Measurements from ENCODE around the gene C12orf75.

C12orf75 gene

DNA sequence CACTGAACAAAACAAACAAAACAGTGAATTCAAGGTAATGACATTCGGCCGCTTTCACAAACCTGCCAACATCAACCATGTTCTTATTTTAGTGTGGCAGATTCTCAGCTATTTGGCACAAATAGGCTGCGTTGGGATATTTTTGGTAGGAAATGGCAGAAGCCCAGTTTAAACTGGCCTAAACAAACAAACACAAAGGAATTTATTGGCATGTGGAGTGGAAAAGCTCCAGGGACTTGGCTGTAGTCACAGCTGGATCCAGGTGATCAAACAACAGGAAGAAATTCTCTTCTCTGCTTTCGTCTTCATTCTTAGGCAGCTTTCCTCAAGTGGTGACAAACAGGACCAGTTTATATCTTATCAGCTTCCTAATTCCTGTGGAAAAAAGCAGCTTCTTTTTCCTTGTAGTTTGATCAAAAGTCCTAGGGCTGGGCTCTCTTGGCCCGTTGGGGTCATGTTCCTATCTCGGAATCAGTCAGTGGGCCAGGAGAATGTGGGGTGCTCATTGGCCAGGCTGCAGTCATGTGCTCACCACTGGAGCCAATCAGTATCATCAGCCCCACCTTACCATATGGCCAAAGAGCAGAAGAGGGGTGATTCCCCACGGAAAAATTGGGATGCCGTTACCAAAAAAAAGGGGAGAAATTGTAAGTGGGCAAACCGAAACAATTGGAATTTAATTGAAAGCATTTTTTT is 22.6 kb downstream of the C12orf75 start:
- TF ChIP-seq FOXA1 (IDR thresholded peaks at IDR 0.05) (no peak), LEF1 (IDR thresholded peaks at IDR 0.05; ENCODE audit: borderline replicate concordance) (no peak), ELF4 (IDR thresholded peaks at IDR 0.05) (no peak), TARDBP (IDR thresholded peaks at IDR 0.05) (no peak), SUZ12 (IDR thresholded peaks at IDR 0.05) (no peak), FOXK2 (IDR thresholded peaks at IDR 0.05) (no peak)
- DNase-seq (ENCODE audit: extremely low spot score), result no peak
- ChIA-PET POLR2A (interaction anchor here (1.0 kb wide), 1 partner anchor 23 kb away, joined by 3 read pairs; the partner anchor contains the start of gene C12orf75), CTCF (no interaction called here)

DNA sequence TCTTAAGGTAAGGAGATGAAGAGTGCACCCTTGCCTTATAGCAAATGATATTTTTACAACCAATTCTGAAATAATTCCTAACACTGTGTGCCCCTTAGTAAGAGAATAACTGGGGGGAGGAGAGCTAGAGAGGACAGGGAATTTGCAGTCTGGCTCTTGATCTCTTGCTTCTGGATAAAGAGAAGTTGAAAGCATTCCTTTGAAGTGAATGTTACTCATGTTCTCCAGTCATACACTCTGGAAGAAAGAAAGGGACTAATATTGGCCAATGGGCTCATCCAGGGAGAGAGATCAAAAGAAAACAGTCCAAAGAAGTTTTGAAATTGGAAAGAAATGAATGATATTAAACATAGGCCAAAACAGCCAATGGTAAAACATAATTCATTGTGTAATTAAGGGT is 25.3 kb downstream of the C12orf75 start:
- POLR2A ChIA-PET, result no interaction called here
- CTCF ChIA-PET, result no interaction called here
- TF ChIP-seq FOXK2 (IDR thresholded peaks at IDR 0.05) (no peak), FOXA1 (IDR thresholded peaks at IDR 0.05) (no peak), L3MBTL2 (conservative IDR thresholded peaks at IDR 0.05) (no peak), NFRKB (IDR thresholded peaks at IDR 0.05) (no peak), HDGF (IDR thresholded peaks at IDR 0.05; ENCODE audit: borderline replicate concordance) (no peak), SUZ12 (IDR thresholded peaks at IDR 0.05) (no peak), ELF4 (IDR thresholded peaks at IDR 0.05) (no peak), CTBP1 (IDR thresholded peaks at IDR 0.05; ENCODE audit: borderline replicate concordance) (no peak), TARDBP (IDR thresholded peaks at IDR 0.05) (no peak)
- TF ChIP-seq, protein P1, sequence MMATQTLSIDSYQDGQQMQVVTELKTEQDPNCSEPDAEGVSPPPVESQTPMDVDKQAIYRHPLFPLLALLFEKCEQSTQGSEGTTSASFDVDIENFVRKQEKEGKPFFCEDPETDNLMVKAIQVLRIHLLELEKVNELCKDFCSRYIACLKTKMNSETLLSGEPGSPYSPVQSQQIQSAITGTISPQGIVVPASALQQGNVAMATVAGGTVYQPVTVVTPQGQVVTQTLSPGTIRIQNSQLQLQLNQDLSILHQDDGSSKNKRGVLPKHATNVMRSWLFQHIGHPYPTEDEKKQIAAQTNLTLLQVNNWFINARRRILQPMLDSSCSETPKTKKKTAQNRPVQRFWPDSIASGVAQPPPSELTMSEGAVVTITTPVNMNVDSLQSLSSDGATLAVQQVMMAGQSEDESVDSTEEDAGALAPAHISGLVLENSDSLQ (IDR thresholded peaks at IDR 0.05), result no peak
- DNase-seq (ENCODE audit: extremely low spot score), result no peak

DNA sequence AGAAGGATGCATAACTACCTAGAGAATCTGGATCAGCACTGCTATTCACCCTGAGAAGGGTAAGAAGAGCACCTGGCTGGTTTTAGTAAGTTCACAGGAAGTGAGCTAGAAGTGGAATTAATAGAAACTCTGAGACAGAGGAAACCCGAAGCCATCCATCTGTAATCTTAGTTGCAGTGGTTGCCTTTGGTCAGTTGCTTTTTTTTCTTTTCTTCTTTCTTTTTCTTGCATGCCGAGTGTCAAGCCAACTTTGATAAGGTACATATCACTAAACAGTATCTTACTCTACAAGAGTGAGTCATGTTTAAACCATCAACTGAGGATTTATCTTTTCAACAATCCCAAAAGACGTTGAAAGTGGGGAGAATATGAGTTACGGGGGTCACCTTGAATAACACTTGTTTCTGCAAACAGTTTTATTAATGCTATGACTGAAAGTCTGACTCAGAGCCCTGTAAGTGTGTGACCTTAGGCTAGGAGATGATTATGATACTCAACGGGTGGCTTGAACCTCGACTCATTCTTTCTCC is 26.7 kb downstream of the C12orf75 start:
- no peak for DNase-seq (ENCODE audit: extremely low spot score)
- CTCF ChIA-PET, result no interaction called here
- TF ChIP-seq CTBP1 (IDR thresholded peaks at IDR 0.05; ENCODE audit: borderline replicate concordance), result no peak
- TF ChIP-seq L3MBTL2 (conservative IDR thresholded peaks at IDR 0.05), result no peak
- TF ChIP-seq ZNF384 (IDR thresholded peaks at IDR 0.05), result no peak
- TF ChIP-seq FOXK2 (IDR thresholded peaks at IDR 0.05), result no peak
- TF ChIP-seq FOXM1 (IDR thresholded peaks at IDR 0.05; ENCODE audit: borderline replicate concordance), result no peak
- TF ChIP-seq, protein P1 (IDR thresholded peaks at IDR 0.05), result no peak
- no peak for TF ChIP-seq HDGF (IDR thresholded peaks at IDR 0.05; ENCODE audit: borderline replicate concordance)
- TF ChIP-seq NFRKB (IDR thresholded peaks at IDR 0.05), result no peak
- no peak for TF ChIP-seq BHLHE40 (IDR thresholded peaks at IDR 0.05; ENCODE audit: borderline replicate concordance)
- no peak for TF ChIP-seq ELF4 (IDR thresholded peaks at IDR 0.05)
- no peak for TF ChIP-seq ARNT (IDR thresholded peaks at IDR 0.05)
- TF ChIP-seq LEF1 (IDR thresholded peaks at IDR 0.05; ENCODE audit: borderline replicate concordance), result no peak
- no peak for TF ChIP-seq SUZ12 (IDR thresholded peaks at IDR 0.05)
- no peak for TF ChIP-seq TARDBP (IDR thresholded peaks at IDR 0.05)
- TF ChIP-seq FOXA1 (IDR thresholded peaks at IDR 0.05), result no peak
- no peak for TF ChIP-seq SP1 (IDR thresholded peaks at IDR 0.05)
- POLR2A ChIA-PET, result no interaction called here

DNA sequence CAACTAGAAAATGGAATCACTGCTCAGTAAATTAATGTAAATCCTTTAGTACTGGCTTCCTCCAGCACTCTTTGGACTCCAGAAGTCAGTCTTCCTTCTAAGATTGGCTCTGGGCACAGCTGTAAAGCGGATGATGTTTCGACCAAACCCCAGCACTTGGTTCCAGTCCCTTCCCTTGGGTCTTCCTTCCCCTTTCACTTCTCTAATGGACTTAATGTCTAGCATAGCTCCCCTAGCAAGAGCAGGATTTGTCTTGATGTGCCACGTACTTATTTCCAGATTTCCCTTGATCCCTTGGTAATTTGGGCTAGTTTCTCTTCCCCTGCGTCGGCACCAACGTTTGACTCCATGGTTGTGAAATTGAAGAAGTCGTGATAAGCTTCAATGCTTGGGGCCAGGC is 28.3 kb downstream of the C12orf75 start:
- POLR2A ChIA-PET, result no interaction called here
- no peak for DNase-seq (ENCODE audit: extremely low spot score)
- TF ChIP-seq FOXA1 (IDR thresholded peaks at IDR 0.05) (no peak), TARDBP (IDR thresholded peaks at IDR 0.05) (no peak), HDGF (IDR thresholded peaks at IDR 0.05; ENCODE audit: borderline replicate concordance) (no peak), L3MBTL2 (conservative IDR thresholded peaks at IDR 0.05) (no peak), BHLHE40 (IDR thresholded peaks at IDR 0.05; ENCODE audit: borderline replicate concordance) (no peak), FOXM1 (IDR thresholded peaks at IDR 0.05; ENCODE audit: borderline replicate concordance) (no peak), ARNT (IDR thresholded peaks at IDR 0.05) (no peak), SUZ12 (IDR thresholded peaks at IDR 0.05) (no peak), ZNF384 (IDR thresholded peaks at IDR 0.05) (no peak), ELF4 (IDR thresholded peaks at IDR 0.05) (no peak), NFRKB (IDR thresholded peaks at IDR 0.05) (no peak), LEF1 (IDR thresholded peaks at IDR 0.05; ENCODE audit: borderline replicate concordance) (no peak), SP1 (IDR thresholded peaks at IDR 0.05) (no peak), FOXK2 (IDR thresholded peaks at IDR 0.05) (no peak)
- TF ChIP-seq, protein P1 (IDR thresholded peaks at IDR 0.05), result no peak
- CTCF ChIA-PET, result no interaction called here

DNA sequence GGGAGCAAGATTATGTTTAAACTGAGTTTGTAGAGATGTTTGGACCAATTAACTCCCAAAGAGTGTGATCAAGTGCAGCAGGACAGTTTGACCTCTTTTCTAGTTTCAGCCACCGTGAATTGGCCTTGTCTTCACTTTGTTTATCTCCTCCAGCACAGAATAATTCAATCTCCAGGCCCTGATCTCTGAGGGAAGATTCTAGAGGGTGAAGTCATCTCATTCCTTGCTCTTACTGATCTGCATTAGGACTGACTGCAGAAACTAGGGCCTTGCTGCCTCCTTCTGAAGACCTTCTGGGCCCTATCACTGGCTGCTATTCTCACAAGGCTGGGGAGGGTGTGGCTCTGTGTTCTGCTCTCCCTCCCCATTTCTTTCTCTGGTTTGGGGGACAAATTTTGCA is 29.4 kb downstream of the C12orf75 start:
- ChIA-PET CTCF (no interaction called here), POLR2A (no interaction called here)
- no peak for TF ChIP-seq SUZ12 (IDR thresholded peaks at IDR 0.05)
- no peak for TF ChIP-seq NFRKB (IDR thresholded peaks at IDR 0.05)
- no peak for TF ChIP-seq FOXM1 (IDR thresholded peaks at IDR 0.05; ENCODE audit: borderline replicate concordance)
- TF ChIP-seq LEF1 (IDR thresholded peaks at IDR 0.05; ENCODE audit: borderline replicate concordance), result no peak
- no peak for DNase-seq (ENCODE audit: extremely low spot score)

DNA sequence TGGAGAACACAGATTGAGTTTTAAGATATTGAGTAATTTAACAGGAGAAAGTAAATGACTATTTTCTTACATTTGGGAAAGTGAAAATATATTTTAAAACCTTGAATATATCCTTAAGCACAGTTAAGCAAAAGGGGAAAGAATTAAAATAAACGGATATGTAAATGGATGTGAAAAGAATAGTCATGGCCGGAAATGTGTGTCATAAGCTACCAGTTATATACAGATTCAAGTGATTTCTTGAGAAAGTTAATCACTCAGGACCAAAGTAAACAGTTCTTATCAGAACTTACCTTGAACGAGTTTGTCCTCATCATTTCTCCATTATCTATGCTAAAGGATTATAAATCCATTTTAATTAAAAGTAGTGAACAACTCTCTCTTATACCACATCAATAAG is 33.4 kb downstream of the C12orf75 start:
- DNase-seq (ENCODE audit: extremely low spot score), result no peak
- ChIA-PET CTCF (interaction anchor here (0.7 kb wide), 2 partner anchors 57 to 772 kb away, joined by 4 to 6 read pairs; no protein-coding TSS in a partner anchor), POLR2A (no interaction called here)
- TF ChIP-seq FOXA1 (IDR thresholded peaks at IDR 0.05) (no peak), BHLHE40 (IDR thresholded peaks at IDR 0.05; ENCODE audit: borderline replicate concordance) (no peak), TARDBP (IDR thresholded peaks at IDR 0.05) (no peak), ELF4 (IDR thresholded peaks at IDR 0.05) (no peak), CTBP1 (IDR thresholded peaks at IDR 0.05; ENCODE audit: borderline replicate concordance) (no peak), NFRKB (IDR thresholded peaks at IDR 0.05) (no peak), SP1 (IDR thresholded peaks at IDR 0.05) (no peak), FOXM1 (IDR thresholded peaks at IDR 0.05; ENCODE audit: borderline replicate concordance) (no peak), LEF1 (IDR thresholded peaks at IDR 0.05; ENCODE audit: borderline replicate concordance) (no peak)

Data from HEK293T (cell line).